OCI-LY1 (cell line): Measurements from ENCODE around the gene CHST8.
A peak's percentile ranks its signal among the peaks of the same experiment; 100 is the strongest.

Experiments used
- H2AFZ ChIP-seq: fragments of 200-600 bp; sonication (generic), shearing (Covaris generic); 2 replicates; pipeline ENCODE4 v1.6.0; 2014; ENCODE audit warnings: antibody characterized with exemption, mild to moderate bottlenecking, low read length
- H3F3A ChIP-seq: fragments of 200-600 bp; sonication (generic), shearing (Covaris generic); 2 replicates; pipeline ENCODE4 v1.6.0; 2014; ENCODE audit warnings: mild to moderate bottlenecking, antibody characterized with exemption, low read length, moderate library complexity; ENCODE audit not compliant: insufficient read depth
- H3K27ac ChIP-seq: fragments of 200-600 bp; sonication (generic); 2 replicates; pipeline ENCODE4 v1.5.1; 2014; ENCODE audit warnings: low read length, mixed run types, mild to moderate bottlenecking, low read depth; ENCODE audit not compliant: poor library complexity, severe bottlenecking
- H3K27me3 ChIP-seq: fragments of 200-600 bp; sonication (generic); 2 replicates; pipeline ENCODE4 v1.6.0; 2014; ENCODE audit warnings: antibody characterized with exemption, mild to moderate bottlenecking, low read length, moderate library complexity; ENCODE audit not compliant: insufficient read depth
- H3K36me3 ChIP-seq: fragments of 200-600 bp; sonication (generic); 2 replicates; pipeline ENCODE4 v1.6.1; 2014; ENCODE audit warnings: mild to moderate bottlenecking, antibody characterized with exemption, low read length, moderate library complexity, mixed read lengths; ENCODE audit not compliant: insufficient read depth
- H3K4me1 ChIP-seq: fragments of 200-600 bp; sonication (generic); 2 replicates; pipeline ENCODE4 v1.5.1; 2014; ENCODE audit warnings: mild to moderate bottlenecking, low read length, moderate library complexity; ENCODE audit not compliant: insufficient read depth, severe bottlenecking
- H3K4me2 ChIP-seq: fragments of 200-600 bp; sonication (generic), shearing (Covaris generic); 2 replicates; pipeline ENCODE4 v1.6.1; 2014; ENCODE audit warnings: low read length
- H3K4me3 ChIP-seq: fragments of 200-600 bp; sonication (generic); 2 replicates; pipeline ENCODE4 v1.5.1; 2014; ENCODE audit warnings: low read length, low read depth, mild to moderate bottlenecking, mixed read lengths; ENCODE audit not compliant: poor library complexity, severe bottlenecking
- H3K79me2 ChIP-seq: fragments of 200-600 bp; shearing (Covaris generic); 2 replicates; pipeline ENCODE4 v1.6.1; 2016; ENCODE audit warnings: mixed run types, low read length, mixed read lengths; ENCODE audit not compliant: insufficient read depth
- H3K9ac ChIP-seq: fragments of 200-600 bp; sonication (generic), shearing (Covaris generic); 2 replicates; pipeline ENCODE4 v1.6.1; 2014; ENCODE audit warnings: mild to moderate bottlenecking, low read length, mixed read lengths
- H3K9me2 ChIP-seq: fragments of 200-600 bp; sonication (generic), shearing (Covaris generic); 2 replicates; pipeline ENCODE4 v1.6.1; 2014; ENCODE audit warnings: low read depth, mild to moderate bottlenecking, low read length, mixed read lengths
- H3K9me3 ChIP-seq: fragments of 200-600 bp; shearing (Covaris generic); 2 replicates; pipeline ENCODE4 v1.6.1; 2014; ENCODE audit warnings: low read length, mixed read lengths
- H4K20me1 ChIP-seq: fragments of 200-600 bp; sonication (generic), shearing (Covaris generic); 2 replicates; pipeline ENCODE4 v1.6.0; 2016; ENCODE audit warnings: mild to moderate bottlenecking, low read length; ENCODE audit not compliant: insufficient read depth
- EZH2 ChIP-seq: fragments of 200-600 bp; sonication (generic), shearing (Covaris generic); IDR thresholded peaks from 2 replicates; pipeline ENCODE4 v1.8.0; 2017; ENCODE audit warnings: borderline replicate concordance, mixed run types, mild to moderate bottlenecking, antibody characterized with exemption, low read length, moderate library complexity, mixed read lengths
- TF ChIP-seq, protein P1 (sequence below): fragments of 200-600 bp; sonication (generic), shearing (Covaris generic); IDR thresholded peaks from 2 replicates; pipeline ENCODE4 v1.5.1; 2017; ENCODE audit warnings: mild to moderate bottlenecking, antibody characterized with exemption, low read length, moderate library complexity, mixed read lengths

The CHST8 gene

DNA sequence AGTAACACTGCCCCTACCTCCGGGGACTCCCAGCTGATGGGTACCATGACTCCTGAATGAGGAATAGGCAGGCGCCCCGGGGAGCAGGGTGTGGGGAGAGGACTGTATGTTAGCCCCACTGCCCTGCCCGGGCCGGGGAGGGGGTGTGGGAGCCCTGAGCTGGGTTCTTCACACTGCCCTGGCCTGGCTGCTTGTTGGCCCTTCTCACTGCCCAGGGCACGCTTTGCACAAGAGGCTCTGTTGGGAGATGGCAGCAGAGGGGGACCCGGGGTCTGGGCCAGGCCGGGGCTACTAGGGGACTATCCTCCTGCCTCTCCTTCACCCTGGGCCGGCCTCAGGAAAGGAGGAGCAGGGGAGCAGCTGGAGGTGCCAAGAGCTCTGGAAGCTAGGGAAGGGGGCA, 155.6 kb downstream of the CHST8 start:
- Histone ChIP-seq H3K36me3 (no peaks in the 10 kb centered on the region), H3K9ac (no peak overlapping the region), H3K27ac (no peak overlapping the region), H3K9me3 (no peaks in the 10 kb centered on the region), H3K79me2 (no peaks in the 10 kb centered on the region), H3K4me3 (no peak overlapping the region), H3F3A (no peaks in the 10 kb centered on the region), H3K4me2 (no peak overlapping the region), H4K20me1 (no peaks in the 10 kb centered on the region), H3K27me3 (no peaks in the 10 kb centered on the region), H3K9me2 (no peaks in the 10 kb centered on the region), H3K4me1 (no peaks in the 10 kb centered on the region), H2AFZ (no peak overlapping the region)
- no peak for TF ChIP-seq EZH2
- TF ChIP-seq, protein P1, sequence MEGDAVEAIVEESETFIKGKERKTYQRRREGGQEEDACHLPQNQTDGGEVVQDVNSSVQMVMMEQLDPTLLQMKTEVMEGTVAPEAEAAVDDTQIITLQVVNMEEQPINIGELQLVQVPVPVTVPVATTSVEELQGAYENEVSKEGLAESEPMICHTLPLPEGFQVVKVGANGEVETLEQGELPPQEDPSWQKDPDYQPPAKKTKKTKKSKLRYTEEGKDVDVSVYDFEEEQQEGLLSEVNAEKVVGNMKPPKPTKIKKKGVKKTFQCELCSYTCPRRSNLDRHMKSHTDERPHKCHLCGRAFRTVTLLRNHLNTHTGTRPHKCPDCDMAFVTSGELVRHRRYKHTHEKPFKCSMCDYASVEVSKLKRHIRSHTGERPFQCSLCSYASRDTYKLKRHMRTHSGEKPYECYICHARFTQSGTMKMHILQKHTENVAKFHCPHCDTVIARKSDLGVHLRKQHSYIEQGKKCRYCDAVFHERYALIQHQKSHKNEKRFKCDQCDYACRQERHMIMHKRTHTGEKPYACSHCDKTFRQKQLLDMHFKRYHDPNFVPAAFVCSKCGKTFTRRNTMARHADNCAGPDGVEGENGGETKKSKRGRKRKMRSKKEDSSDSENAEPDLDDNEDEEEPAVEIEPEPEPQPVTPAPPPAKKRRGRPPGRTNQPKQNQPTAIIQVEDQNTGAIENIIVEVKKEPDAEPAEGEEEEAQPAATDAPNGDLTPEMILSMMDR: no peak

DNA sequence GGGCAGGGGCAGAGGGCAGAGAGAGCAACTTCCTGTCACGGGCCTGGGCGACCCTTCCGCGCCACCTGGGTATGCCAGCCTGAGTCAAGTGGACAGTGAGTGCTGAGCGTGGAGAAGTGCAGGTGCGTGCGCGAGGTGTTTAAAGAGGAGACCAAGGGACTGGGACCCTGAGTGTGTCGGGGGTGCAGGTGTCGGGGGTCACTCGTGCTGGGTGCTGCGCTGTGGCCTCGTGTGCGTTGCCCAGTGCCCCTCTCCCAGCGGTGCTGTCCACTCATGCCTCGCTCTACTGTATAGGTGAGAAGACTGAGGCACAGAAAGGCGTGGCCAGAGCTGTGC, 156.0 kb downstream of the CHST8 start:
- TF ChIP-seq EZH2: no peak
- TF ChIP-seq, protein P1: no peak
- Histone ChIP-seq H3K79me2 (no peaks in the 10 kb centered on the region), H3F3A (no peaks in the 10 kb centered on the region), H2AFZ (no peak overlapping the region), H3K27me3 (no peaks in the 10 kb centered on the region), H4K20me1 (no peaks in the 10 kb centered on the region), H3K4me1 (no peaks in the 10 kb centered on the region), H3K9ac (no peak overlapping the region), H3K4me2 (no peak overlapping the region), H3K9me2 (no peaks in the 10 kb centered on the region), H3K27ac (no peak overlapping the region), H3K4me3 (no peak overlapping the region), H3K36me3 (no peaks in the 10 kb centered on the region), H3K9me3 (no peaks in the 10 kb centered on the region)

DNA sequence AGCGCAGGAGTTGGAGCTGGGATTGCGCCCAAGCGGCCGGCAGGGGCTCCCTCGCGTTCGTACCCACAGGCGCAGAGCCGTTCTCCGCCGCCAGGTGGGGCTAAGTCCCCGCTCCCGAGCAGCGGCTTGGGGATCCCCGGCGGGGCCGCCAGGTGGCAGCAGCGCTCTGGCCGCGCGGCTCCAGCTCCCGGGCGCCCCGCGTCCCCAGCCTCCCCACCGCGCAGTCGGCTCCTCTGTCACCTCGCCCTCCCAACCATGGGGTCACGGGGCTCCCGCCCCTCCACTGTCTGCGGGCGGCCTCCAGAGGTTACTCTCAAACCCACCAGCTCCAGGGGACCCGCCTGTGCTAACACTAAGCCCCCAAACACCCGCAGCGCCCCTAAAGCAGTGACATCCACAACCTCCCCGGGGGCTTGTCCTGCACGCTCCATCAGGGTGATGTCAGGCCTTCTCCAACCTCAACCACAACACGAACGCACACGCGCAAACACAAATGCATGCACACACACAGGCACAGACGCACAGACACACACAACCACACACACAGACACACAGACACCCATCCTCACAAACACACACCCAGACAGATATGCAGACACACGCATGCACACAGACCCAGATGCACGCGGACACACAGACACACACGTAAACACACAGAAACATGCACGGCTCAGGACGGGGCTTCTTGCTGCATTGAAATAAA, 156.5 kb downstream of the CHST8 start:
- Histone ChIP-seq H3K9me3 (no peaks in the 10 kb centered on the region), H3K27ac (no peak overlapping the region), H3K27me3 (no peaks in the 10 kb centered on the region), H3K4me3 (no peak overlapping the region), H3K4me1 (no peaks in the 10 kb centered on the region), H2AFZ (no peak overlapping the region), H4K20me1 (no peaks in the 10 kb centered on the region), H3K79me2 (no peaks in the 10 kb centered on the region), H3F3A (no peaks in the 10 kb centered on the region), H3K9ac (no peak overlapping the region), H3K4me2 (no peak overlapping the region), H3K36me3 (no peaks in the 10 kb centered on the region), H3K9me2 (no peaks in the 10 kb centered on the region)
- TF ChIP-seq, protein P1: peak; percentile 100
- no peak for TF ChIP-seq EZH2
